HG03095 (cell line): ENCODE measurements around the gene TSPAN4.

ENCODE experiments used
- ATAC-seq: cut with Tn5 transposase; IDR thresholded peaks from one replicate; pipeline ENCODE4 v1.9.1; 2021; ENCODE audit warnings: moderate library complexity; ENCODE audit not compliant: unreplicated experiment

Gene TSPAN4

GRCh38 chr11:803770-804598 lies 38.7 kb upstream of the TSPAN4 start:
- ATAC-seq: no peak

GRCh38 chr11:804599-804964 lies 38.1 kb upstream of the TSPAN4 start:
- ATAC-seq: no peak

GRCh38 chr11:808427-809286 lies 34.0 kb upstream of the TSPAN4 start:
- ATAC-seq: no peak

- ATAC-seq: peak; percentile 61
Observed at GRCh38 chr11:809287-810039, 33.2 kb upstream of the TSPAN4 start, which contains the start of gene RPLP2. TSS of gene RPLP2 (plus strand) at chr11:809967. CDS start at chr11:810235, 268 bp downstream.

- ATAC-seq: peak; percentile 4
Observed at GRCh38 chr11:810040-810567, 32.5 kb upstream of the TSPAN4 start.

GRCh38 chr11:811446-812245 lies 31.0 kb upstream of the TSPAN4 start:
- no peak for ATAC-seq

GRCh38 chr11:812390-812789 lies 30.3 kb upstream of the TSPAN4 start:
- no peak for ATAC-seq

- no peak for ATAC-seq
Observed at GRCh38 chr11:813072-813455, 29.6 kb upstream of the TSPAN4 start.

GRCh38 chr11:813456-814096 lies 29.1 kb upstream of the TSPAN4 start:
- no peak for ATAC-seq

- no peak for ATAC-seq
Observed at GRCh38 chr11:815675-816432, 26.8 kb upstream of the TSPAN4 start.

GRCh38 chr11:816433-816779 lies 26.2 kb upstream of the TSPAN4 start:
- ATAC-seq: no peak

GRCh38 chr11:818396-819128 lies 24.1 kb upstream of the TSPAN4 start, which contains the start of gene PNPLA2:
TSS of gene PNPLA2 (plus strand) at chr11:818914. CDS start at chr11:819719, 805 bp downstream.
- ATAC-seq: no peak

- peak; percentile 49 for ATAC-seq
Observed at GRCh38 chr11:819129-819931, 23.3 kb upstream of the TSPAN4 start.

- ATAC-seq: peak; percentile 44
Observed at GRCh38 chr11:819943-820649, 22.6 kb upstream of the TSPAN4 start.

GRCh38 chr11:820655-821511 lies 21.8 kb upstream of the TSPAN4 start:
- no peak for ATAC-seq
